NT2/D1 (cell line): ENCODE measurements around the gene RALA.

ENCODE experiments used
- DNase-seq: peaks from one replicate; pipeline ENCODE4 v3.0.0-alpha.2; 2011; ENCODE audit warnings: low read depth, low spot score
- H3K27me3 ChIP-seq: 2 replicates; pipeline ENCODE4 v1.6.0; 2011; ENCODE audit warnings: mild to moderate bottlenecking; ENCODE audit not compliant: insufficient read length, insufficient read depth
- H3K36me3 ChIP-seq: 2 replicates; pipeline ENCODE4 v1.6.1; 2011; ENCODE audit warnings: mild to moderate bottlenecking, low read length, mixed read lengths; ENCODE audit not compliant: insufficient read depth, insufficient read length
- H3K4me1 ChIP-seq: 2 replicates; pipeline ENCODE4 v1.5.1; 2011; ENCODE audit not compliant: insufficient read depth, insufficient read length
- H3K4me3 ChIP-seq: 2 replicates; pipeline ENCODE4 v1.5.1; 2011; ENCODE audit warnings: low read depth; ENCODE audit not compliant: insufficient read length
- H3K9ac ChIP-seq: 2 replicates; pipeline ENCODE4 v1.6.0; 2011; ENCODE audit warnings: low read depth; ENCODE audit not compliant: insufficient read length
- H3K9me3 ChIP-seq: 2 replicates; pipeline ENCODE4 v1.5.1; 2011; ENCODE audit warnings: mild to moderate bottlenecking, low read length; ENCODE audit not compliant: insufficient read depth
- SUZ12 ChIP-seq: IDR thresholded peaks from 2 replicates; pipeline ENCODE4 v1.6.1; 2011; ENCODE audit not compliant: insufficient read length, insufficient read depth; ENCODE audit errors: extremely low read depth
- YY1 ChIP-seq: IDR thresholded peaks from 2 replicates; pipeline ENCODE4 v1.6.1; 2011; ENCODE audit not compliant: insufficient read length, insufficient read depth
- ZNF274 ChIP-seq: IDR thresholded peaks from 2 replicates; pipeline ENCODE4 v1.6.1; 2011; ENCODE audit warnings: mild to moderate bottlenecking, low read depth, low read length

Gene RALA, protein sequence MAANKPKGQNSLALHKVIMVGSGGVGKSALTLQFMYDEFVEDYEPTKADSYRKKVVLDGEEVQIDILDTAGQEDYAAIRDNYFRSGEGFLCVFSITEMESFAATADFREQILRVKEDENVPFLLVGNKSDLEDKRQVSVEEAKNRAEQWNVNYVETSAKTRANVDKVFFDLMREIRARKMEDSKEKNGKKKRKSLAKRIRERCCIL

DNA sequence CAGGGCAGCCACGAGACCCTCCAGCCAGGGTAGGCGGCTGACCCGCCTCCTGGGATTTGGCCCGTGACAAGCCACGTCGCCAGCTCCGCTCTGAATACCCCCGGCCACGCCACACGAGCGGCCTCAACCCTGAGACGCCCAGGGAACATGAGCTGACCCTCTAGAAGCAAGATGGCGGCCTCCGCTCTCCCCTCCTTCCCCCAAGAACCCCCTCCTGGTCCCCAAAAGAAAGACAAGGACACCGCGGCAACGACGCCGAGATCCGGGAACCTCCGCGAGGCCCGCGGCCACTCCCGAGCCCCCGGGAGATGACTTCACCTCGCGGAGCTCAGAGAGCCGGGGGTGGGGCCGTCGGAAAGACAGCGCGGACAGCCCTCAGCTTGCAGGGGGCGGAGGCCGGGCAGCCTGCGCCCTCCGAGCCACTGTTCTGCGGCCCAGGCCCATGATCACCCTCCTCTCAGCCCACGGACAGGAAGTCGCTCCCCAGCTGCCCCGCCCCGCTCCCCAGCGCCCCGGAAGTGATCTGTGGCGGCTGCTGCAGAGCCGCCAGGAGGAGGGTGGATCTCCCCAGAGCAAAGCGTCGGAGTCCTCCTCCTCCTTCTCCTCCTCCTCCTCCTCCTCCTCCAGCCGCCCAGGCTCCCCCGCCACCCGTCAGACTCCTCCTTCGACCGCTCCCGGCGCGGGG lies at the start of gene RALA:
Gene RALA, plus strand, starts transcription at position 526 of the 685 bp plus-strand sequence. CDS start 63,096 bp downstream, outside the sequence.
- Histone ChIP-seq H3K9ac (peak within 1 kb of the TSS; percentile 92), H3K9me3 (no peaks in the 10 kb centered on the region), H3K4me1 (peaks cover 2% of the 10 kb centered on the region), H3K4me3 (peak within 1 kb of the TSS; percentile 84), H3K27me3 (no peaks in the 10 kb centered on the region), H3K36me3 (peaks cover 16% of the 10 kb centered on the region)
- peak; percentile 95 for DNase-seq
- TF ChIP-seq YY1 (no peak), ZNF274 (no peak), SUZ12 (no peak)

DNA sequence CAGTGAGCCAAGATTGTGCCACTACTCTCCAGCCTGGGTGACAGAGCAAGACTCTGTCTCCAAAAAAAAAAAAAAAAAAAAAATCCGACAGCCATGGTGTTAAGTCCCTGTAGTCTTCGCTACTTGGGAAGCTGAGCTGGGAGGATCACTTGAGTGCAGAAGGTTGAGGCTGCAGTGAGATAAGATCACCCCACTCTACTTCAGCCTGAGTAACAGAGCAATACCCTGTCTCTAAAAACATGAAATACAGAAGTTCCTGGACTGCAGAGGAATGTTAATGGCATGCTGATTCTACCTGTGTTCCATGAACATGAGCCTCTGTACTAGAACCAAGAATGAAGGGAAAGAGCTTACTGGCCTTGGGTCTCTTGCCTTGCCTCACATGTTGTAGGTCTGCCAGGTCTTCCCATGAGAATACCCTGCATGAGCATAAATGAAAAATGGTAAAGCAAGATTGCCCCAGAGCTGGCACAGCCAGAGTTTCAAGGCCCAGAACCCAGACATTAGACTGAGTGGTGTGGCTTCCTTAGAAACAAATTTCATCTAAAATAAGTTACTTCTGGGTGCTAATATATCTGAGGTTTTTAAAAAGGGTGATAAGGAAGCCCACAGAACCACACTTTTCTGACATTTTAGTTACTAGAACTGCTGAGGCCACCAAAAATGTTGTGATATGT lies 48.6 kb upstream of the RALA start:
- Histone ChIP-seq H3K4me3 (no peak overlapping the region), H3K9me3 (peaks cover 26% of the 10 kb centered on the region), H3K36me3 (peaks cover 65% of the 10 kb centered on the region), H3K27me3 (no peaks in the 10 kb centered on the region), H3K9ac (no peak overlapping the region), H3K4me1 (no peaks in the 10 kb centered on the region)
- no peak for DNase-seq
- TF ChIP-seq YY1 (no peak), ZNF274 (no peak), SUZ12 (no peak)

DNA sequence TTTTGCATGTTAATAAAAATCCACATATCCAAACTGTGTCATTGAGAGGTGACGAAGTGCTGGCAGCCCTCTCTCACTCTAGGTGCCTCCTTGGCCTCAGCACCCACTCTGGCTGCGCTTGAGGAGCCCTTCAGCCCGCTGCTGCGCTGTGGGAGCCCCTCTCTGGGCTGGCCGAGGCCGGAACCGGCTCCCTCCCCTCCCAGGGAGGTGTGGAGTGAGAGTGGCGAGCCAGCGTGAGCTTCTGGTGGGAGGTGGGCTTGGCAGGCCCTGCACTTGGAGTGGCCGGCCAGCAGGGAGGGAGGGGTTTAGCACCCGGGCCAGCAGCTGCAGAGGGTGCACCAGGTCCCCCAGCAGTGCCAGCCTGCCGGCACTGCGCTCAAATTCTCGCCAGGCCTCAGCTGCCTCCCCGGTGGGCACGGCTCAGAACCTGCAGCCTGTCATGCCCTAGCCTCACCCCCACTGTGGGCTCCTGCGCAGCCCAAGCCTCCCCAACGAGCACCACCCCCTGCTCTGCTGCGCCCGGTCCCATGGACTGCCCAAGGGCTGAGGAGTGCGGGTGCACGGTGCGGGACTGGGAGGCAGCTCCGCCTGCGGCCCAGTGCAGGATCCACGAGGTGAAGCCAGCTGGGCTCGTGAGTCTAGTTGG lies 46.0 kb upstream of the RALA start:
- Histone ChIP-seq H3K27me3 (no peaks in the 10 kb centered on the region), H3K9me3 (peaks cover 26% of the 10 kb centered on the region), H3K4me3 (no peak overlapping the region), H3K9ac (no peak overlapping the region), H3K36me3 (peaks cover 39% of the 10 kb centered on the region), H3K4me1 (no peaks in the 10 kb centered on the region)
- no peak for DNase-seq
- TF ChIP-seq YY1 (no peak), SUZ12 (no peak), ZNF274 (no peak)

DNA sequence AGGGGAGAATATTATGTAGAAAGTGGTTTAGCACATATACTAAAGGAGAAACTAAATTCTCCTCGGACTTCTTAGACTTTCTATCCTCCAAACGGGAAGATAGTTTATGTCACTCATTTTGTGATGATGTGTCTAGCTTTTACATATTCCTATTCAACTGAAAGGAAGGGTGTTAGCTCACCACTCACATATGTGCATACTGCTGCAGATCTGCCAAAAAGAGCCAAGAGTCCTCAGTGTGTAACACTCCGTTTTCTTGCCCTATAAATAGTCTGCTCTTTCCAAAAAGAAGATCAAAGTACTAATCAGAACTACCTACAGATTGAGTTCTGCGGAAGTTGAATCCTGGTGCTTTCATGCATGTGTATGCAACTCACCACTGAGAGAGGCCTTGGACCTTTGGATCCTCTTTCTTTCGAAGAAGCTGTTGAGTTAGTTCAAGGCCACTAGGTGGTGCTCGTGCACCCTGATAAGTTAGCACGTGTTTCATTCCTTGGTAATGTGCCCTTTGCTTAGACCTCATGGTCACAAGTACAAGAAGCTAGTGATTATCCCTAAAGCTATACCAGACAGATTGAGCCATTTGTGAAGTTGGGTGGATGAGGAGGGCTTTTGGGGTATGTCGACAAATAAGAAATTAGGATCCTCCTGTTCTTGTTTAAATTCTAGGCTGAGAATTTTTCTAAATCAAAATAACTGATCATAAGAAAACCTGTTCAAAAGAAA lies 43.1 kb upstream of the RALA start:
- DNase-seq: peak; percentile 100
- no peaks in the 10 kb centered on the region for H3K4me1 ChIP-seq
- no peak overlapping the region for H3K4me3 ChIP-seq
- H3K27me3 ChIP-seq: no peaks in the 10 kb centered on the region
- H3K9ac ChIP-seq: no peak overlapping the region
- peaks cover 12% of the 10 kb centered on the region for H3K36me3 ChIP-seq
- H3K9me3 ChIP-seq: peaks cover 26% of the 10 kb centered on the region
- TF ChIP-seq ZNF274 (no peak), YY1 (no peak), SUZ12 (no peak)

DNA sequence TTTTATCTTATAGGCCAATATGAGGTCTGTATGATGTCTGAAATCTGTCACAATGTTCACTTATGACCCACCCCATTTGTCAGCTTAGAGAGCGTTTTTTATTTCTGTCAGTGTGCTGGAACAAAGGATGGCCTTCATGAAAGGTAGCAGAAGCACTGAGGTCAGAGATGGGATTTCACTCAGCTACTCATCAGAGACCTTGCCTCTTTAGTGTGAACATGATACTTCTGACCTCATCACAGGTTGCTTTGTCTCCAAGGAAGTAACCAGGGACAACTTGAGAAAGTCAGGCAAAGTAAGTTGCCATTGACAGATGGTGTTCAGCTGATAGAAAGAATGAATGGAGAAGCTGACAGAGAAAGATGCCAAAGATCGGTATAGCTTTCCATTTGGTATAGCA lies 40.8 kb upstream of the RALA start:
- H3K9ac ChIP-seq: no peak overlapping the region
- peaks cover 8% of the 10 kb centered on the region for H3K36me3 ChIP-seq
- H3K4me1 ChIP-seq: no peaks in the 10 kb centered on the region
- no peak overlapping the region for H3K4me3 ChIP-seq
- TF ChIP-seq SUZ12: no peak
- no peak for TF ChIP-seq ZNF274
- no peak for TF ChIP-seq YY1
- DNase-seq: no peak
- peaks cover 4% of the 10 kb centered on the region; the same call in 1 of the 2 replicates for H3K9me3 ChIP-seq
- H3K27me3 ChIP-seq: no peaks in the 10 kb centered on the region

DNA sequence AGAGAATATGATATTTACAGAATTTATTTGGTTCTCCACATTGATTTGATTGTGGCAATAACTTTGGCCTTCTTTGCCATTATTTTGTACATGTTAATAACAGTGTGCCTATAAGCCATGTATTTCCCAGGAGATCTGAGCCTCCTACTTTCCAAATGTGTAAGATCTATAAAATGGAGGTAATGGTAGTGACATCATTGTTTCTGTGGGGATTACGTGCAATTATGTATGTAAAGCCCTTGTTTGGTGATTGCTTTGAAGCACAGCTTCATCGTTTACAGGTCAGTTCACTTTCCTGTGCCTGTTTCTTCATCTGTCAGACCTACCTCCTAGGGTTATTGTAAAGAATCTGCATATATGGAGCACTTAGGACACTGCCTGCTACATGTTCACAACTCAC lies 39.8 kb upstream of the RALA start:
- TF ChIP-seq SUZ12 (no peak), ZNF274 (no peak), YY1 (no peak)
- no peak for DNase-seq
- Histone ChIP-seq H3K9ac (no peak overlapping the region), H3K4me1 (no peaks in the 10 kb centered on the region), H3K27me3 (no peaks in the 10 kb centered on the region), H3K36me3 (peaks cover 1% of the 10 kb centered on the region), H3K4me3 (no peak overlapping the region), H3K9me3 (no peaks in the 10 kb centered on the region)
